COLO829 (cell line): ENCODE data around the gene FHIT.

Source experiments
- DNase-seq: peaks from one replicate; pipeline ENCODE4 v3.0.0; 2012; ENCODE audit warnings: low spot score

FHIT gene

DNA sequence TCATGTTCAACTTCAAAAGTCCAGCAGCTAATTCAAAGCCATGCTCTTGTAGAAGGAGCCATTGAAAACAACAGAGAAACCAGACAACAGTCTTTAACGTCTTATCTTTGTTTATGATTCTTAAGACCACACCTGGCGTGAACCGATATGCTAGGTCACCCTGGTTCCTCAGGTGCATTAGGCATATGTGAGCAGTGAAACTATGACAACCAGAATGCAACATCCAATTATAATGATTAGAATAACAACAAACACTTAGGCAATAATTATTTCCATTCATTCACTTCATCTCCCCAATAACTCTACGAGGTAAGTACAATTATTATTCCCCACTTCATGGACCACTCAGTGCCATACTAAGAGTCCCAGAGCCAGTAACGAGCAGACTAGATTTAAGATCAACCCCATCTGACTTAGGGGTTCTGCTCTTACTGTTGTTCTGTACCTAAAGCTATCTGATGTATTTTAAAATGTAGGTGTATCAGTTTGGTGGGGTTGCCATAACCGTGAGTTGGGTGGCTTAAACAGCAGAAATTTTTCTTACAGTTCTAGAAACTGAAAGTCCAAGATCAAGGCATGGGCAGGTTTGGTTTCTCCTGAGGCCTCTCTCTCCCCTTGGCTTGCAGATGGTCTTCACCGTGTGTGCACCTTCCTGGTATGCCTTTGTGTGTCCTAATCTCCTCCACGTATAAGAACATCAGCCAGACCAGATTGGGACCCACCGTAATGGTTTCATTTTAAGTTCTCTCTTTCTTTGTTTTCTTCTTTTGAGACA, 1203.6 kb downstream of the FHIT start:
- DNase-seq: no peak

DNA sequence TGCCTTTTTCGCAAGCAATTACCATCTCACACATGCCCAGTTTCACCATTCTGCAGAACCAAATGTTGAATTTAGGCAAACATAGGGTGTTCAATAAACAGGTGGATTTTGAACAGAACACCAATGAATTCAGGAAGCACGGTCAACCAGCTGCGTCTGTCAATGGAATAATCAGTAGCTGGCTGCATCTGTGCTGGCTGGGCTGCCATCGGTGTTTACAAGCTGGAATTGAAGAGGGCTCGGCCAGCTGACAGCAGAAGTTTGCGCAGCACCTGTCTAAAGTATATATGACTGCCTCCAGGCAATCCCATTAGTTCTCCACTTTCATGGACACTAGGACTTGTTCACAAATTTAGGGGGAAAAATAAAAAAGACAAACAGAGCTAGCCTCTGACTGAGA, 1205.0 kb downstream of the FHIT start:
- DNase-seq: no peak

DNA sequence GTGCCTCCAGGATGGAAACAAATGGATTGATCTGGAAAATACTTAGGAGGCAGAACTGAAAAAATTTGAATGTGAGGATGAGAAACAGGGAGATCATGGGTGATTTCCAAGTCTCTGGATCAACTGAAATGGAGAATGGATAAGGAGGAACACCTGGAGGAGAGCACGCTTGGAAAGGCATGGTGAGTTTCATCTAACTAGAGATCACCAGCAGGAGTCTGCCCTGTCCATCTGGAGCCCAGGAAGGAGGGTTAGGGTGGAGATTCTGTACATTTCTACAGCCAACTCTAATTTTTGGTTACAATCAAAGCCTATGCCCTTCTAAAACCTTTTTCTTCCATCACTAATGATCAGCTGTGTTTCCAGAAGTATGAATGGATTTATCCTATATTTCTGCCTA, 1205.6 kb downstream of the FHIT start:
- DNase-seq: no peak

DNA sequence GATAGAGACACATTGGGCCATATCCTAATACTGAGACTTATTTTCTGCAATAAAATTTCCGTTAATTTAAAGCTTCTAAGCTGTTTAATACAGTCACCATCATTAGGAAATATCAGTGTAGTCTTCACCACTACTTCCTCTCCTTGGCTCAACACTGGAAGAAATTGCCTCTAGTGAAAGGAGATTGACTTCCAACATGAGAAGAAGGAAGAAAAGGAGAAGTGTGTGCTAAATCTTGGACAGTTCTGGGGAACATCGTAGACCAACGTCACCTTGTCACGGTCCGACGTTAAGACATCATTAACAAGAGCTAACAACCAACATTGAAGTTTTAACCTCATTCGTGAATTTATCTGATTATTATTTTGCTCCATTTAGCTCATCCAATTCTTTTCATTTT, 1214.4 kb downstream of the FHIT start:
- DNase-seq: no peak

DNA sequence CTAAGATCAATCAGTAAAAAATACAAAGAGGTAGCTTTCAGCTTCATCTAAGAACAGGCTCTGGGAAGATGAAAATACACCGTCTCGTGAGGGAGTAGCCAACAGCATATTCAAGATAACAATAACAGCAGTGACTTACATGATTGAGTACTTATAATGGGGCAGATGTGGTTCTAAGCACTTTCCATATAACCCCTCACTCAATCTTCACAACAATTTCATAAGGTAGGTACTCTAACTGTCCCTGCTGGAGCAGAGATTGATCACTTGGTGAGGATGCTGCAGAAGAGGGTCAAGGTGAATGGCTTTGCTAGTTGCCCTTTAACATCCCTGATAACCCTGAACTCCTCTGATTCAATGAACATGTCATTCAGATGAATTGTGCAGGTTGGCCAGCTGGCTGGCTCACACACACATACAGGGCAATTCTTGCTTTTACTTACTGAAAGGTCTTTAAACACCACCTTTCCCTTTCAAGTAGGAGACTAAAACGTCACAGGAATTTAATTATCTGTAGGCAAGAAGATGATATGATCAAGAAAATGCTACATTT, 1217.3 kb downstream of the FHIT start:
- DNase-seq: no peak

DNA sequence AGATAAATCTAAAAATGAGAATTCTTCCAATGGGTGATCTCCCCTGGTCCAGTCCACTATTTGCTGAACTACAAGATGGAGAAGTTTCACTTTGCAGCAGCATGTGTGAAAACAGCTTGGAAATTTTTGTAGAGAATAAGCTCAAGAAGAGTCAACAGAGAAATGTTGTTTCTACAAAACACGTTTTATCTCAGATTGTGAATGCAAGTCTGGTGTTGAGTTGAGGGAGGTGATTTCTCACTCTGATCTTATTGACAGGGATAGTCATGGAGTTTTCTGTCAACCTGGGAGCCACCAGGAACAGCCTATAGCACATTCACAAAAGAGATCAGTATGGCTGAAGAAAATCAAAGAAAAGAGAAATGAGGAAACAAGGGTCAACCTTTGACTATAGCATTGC, 1220.3 kb downstream of the FHIT start:
- no peak for DNase-seq

DNA sequence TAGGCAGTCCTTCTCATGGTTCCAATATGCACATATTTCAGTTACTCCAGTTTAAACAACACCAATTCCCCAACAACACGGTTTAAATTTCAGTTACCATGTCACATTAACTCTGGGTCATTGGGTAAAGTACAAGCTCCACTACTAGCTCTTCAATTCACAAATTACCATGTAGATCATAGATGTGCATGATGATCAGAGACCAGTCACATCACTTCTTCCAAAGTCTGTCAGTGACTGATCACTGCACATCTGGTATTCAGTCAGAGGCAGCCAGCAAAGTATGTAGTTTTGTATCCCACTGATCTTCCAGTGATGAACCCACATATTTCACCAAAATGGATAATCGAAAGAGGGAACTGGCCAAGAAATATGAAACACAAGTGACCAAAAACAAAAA, 1223.0 kb downstream of the FHIT start:
- DNase-seq: no peak

DNA sequence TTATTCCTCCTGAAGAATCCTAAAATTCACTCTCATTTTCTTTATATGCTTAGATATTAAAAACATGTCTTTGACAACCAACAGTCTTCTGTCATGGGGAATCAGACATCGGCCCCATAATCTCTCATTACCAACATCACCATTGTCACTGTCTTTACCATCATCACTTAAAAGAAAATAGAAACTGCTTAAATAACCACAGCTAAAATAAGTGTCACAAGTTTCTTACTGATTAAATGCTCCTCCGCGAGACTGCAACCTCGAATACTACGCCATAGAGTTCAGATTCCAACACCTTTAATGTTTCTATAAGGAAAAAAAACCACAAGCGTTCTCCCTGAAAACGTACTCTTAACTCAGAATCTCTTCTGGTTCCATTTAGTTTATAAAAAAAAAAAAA, 1223.9 kb downstream of the FHIT start:
- DNase-seq: no peak

DNA sequence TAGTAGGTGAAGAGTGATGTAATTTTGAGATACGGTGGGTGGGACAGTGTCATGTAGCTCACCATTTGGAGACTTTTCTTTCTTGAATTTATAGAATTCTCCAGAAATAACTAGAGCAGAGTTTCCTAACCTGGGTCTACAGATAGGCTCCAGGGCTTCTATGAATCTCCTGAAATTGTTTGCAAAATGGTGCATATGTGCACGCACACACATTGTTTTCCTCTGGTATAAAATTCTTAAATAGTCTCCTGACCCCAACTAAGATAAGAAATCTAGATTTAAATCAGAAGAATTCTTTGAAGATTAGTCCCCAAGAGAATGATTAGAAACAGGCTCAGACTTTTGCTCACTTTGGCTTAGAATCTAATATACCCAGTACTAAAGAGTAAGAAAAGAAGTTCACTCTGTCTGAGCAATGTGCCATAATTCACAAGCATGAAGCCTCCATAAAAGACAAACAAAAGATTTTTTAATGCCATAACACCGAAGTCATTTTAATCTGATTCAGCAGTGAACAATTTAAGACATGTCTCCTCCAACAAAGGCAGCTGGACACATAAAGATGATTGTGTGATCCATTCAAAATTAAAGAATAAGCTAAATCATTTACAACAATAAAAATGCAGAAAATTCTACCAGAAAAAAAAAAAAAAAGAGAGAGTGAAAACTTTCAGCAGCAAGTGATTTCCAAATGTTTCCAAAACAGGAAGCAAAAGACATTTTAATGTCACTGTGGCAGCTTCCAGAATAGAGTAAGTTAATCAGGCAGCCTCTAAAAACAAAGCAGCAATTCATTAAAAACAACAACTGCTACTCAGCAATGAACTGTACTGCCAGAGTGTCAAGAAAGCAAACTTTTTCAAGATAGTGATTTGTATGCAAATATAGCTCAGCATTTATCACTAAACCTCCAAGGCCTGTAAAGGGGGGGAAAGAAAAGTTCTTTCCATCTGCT, 1225.9 kb downstream of the FHIT start:
- DNase-seq: peak; percentile 58

DNA sequence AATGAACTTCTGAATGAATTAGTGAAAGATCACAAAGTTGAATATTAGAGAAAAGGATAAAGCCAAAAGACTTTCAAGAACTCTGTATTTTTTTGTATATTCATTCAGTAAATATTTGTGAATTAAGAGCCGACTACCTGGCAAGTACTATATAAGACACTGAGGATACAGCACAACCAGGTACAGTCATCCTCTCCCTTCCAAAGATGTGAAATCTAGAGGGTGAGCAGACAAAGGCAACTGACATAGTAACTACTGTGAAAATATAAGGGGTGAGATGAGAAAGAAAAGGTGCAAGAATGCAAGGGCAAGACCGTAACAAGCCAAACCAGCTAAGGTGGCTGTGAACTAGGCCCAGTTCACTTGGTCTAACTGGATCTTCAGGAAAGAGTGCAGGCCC, 1226.9 kb downstream of the FHIT start:
- no peak for DNase-seq

DNA sequence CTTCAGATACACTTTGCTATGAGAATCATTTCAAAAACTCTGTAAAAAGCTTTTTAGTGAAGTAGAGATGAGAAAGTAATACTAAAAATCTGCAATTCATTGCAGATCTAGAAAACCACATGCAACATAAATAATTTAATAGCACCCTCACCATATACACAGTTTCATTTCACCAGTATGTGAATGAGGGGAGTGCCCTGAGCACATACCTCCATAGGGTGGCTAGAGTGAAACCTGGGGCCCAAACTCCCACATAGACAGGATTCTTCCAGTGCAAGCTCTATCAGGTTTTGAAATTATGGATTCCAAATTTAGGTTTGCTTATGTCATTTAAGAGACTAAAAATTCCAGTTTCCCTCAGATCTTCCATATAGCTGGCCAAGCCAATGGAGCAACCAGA, 1228.1 kb downstream of the FHIT start:
- DNase-seq: no peak

DNA sequence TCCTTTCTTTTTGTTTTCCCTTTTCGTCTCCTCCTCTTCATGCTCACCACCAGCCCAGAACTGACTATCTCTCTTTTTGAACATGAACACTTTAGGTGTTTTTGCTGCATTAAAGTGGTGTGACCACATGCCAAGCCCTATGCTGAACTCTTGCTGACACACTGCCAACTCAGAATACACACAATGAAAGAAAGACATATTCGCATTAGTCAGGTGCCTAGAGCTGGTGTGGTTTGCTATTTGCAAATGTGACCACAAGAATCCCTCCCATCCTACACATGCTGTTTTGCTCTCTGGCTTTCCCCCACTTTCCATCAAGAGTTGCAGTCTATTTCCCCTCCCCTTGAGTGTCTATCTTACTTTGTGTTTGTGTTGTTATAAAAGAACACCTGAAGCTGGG, 1233.6 kb downstream of the FHIT start:
- no peak for DNase-seq

DNA sequence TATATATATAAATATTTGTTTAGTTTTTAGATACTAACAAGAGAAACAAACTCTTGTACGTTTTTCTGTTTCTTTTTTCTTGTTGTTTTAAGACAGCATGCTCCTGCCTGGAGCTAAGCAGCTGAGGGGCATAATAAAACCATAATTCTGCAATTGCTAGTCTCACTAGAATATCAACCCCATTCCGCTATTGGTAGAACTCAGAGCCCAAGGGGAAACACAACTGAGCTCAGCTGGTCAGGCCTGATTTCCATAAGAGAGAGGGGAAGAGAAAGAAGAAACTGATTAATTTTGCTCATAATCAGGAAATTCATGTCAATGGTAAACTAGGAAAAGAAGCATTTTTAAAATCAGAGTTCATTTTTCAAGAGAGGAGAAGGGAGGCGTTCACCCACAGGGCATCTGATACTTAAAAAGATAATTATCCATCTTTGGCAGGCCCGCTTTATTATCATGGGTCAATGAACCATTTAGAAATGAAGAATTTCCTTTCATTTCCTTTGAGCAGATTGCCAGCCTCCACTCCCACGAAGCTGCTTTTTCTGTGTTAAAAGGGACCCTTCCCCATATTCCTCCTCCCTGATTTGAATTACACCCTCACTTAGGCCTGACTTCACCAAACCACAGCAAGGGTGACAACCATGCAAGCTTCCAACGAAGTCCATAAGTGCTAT, 1236.1 kb downstream of the FHIT start:
- no peak for DNase-seq

DNA sequence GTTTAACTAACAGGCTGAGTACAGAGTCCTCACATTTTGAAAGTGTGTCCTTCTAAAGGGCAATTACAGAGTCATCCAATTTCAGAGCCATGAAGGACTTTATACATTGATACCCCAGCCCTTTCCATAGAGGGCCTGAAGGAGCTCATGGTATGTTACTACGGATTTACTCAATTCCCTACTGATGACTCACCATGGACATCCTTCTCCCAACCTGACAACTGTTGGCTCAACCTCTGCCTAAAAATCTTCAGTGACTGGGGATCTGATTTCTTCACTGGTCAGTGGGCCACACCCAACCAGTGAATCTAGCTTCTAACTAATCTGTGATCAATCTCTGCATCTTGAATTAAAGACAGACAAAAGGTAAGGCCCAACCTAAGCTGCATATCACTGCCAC, 1238.0 kb downstream of the FHIT start:
- DNase-seq: no peak

DNA sequence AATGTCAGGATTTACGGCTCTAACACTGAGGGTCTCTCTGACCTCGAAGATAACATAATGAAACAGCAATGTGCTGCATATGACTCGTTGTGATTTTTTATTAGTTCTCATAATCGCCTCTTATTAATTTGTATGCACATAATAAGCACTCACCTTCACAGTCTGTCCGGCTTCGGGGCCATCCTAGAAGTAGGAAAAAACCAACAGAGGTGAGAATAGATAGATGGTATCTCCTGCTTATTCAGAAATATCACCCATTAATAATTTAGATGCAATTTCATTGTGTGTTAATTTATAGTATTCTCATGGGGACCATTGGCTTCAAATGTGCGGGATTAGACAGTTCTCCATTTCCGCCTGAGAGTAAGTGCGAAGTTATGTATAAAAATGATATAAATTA, 1240.0 kb downstream of the FHIT start:
- no peak for DNase-seq

DNA sequence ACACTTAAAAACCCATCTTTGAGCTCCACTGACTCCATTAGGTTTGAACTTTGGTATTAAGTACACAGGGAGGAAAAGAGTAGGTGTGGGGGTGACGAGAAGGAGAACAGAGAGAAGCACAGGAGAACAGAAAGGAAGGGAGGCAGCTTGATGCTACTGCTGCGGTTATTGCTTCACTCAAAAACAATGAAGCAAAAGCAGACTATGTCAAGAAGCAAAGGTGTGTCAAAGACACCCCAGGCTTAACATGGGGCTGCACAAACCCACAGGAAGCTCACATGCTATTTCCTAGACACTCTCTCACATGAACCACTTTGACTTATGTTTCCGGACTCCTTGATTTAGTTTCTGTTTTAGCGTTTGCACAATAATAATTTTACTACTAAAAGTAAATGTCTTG, 1240.5 kb downstream of the FHIT start:
- no peak for DNase-seq

DNA sequence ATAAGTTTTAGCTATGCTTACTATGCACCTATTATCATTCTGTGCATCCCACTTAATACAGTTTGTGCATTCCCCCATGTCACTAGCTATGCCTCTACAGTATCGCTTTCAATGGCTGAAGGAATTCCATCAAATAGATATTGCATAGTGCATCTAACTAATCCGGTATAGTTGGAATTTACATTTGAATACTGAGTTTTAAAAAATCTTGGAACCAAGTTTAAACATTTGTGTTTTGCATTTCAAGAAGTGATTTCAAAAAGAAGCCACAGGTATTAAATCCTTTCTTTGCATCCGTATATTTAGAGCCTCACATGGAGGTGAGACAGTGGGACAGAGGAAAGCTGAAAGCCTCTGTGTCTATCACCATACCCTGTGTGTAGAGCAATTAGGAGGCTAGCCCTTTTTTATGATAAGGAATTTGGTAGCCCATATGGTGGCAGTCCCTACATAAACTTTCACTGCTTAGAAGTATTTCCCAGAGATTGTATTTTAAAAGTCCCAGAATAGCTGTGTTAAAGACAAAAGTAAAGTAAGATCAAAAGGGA, 1241.2 kb downstream of the FHIT start:
- no peak for DNase-seq

DNA sequence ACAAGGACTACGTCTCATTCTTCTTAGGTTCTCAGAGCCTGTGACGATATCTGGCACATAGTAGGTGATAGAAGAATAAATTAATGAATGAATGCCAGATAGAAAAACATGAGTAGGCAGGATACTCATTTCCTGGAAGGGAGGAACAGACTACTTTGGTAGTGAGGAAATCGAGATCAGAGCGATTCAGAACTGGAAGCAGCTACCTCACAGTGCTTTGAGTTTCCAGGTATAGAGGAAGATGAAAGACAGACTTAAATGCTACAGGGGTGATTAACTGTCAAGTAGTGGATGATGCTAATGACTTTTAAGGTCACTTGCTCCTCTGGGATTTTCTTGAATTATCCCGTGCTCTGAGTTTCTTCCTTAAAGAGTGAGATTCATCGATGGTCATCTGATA, 1249.9 kb downstream of the FHIT start:
- no peak for DNase-seq

DNA sequence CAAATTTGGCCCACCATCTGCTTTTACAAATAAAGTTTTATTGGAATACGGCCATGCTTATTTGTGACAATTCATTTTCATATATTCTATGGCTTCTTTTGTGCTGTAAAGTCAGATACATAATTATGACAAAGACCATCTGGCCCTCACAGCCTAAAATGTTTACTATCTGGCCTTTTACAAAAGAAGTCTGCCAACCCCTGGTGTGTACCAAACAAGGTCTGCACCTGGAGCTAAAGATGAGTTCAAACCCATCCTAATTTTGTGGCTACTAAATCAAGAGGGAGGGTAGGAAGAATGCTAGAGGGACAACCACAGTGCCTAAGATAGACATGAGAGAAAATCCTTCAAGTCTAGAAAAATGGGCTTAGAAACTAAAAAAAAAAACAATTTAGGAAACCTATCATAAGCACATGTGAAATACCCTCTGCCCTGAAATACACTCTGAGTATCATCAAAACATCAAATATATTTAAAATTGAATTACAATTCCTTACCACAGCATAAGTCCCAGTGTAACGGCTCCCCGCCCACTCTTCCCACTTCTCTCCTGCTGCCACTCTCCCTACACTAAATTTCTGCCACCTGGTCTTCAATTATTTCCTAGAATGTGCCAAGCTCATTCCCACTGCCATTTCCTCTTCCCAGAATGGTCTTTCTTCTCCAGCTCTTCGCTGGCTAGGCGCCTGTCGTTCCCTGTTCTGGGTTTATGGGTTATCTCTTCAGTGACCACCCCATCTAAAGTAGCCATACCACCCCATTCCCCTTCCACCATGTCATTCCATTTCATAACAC, 1250.7 kb downstream of the FHIT start:
- no peak for DNase-seq

DNA sequence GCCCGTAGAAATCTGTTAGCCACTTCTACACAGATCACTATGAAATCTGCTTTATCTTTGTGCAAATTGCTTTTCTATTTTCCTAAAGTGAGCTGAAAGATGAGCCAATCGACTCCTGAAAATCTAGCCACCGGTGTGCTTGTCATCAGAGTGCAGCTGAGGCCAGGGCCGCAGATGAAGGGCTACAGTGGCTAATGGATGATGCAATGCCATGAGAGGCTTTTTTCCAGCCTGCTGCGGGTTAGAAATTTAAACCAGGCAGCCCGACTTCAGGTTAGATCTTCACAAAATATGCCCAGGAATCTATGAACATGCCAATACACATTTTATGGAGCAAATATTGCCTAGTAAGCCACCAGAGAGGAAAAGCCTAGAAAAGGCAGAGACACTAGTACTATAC, 1253.2 kb downstream of the FHIT start:
- DNase-seq: no peak

DNA sequence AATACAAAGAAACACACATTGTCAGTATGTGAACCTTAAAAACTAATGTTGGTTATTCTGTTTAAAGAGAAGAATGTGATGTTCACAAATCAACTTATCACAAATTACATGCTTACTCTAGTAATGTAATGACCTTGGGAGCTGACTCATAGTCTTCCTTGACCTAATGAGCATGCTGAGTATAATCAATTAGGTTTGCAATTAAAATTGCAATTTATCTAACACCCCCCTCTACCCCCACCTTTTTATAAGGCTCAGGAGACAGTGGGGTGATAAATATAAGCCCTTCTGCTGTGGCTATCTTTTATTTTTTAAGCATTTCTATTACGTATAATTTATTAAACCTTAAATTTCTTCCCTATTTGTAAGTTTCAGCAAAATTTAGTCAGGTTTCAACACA, 1253.7 kb downstream of the FHIT start:
- DNase-seq: no peak
